ENCODE measurements around the gene C19orf33.

C19orf33 gene

DNA sequence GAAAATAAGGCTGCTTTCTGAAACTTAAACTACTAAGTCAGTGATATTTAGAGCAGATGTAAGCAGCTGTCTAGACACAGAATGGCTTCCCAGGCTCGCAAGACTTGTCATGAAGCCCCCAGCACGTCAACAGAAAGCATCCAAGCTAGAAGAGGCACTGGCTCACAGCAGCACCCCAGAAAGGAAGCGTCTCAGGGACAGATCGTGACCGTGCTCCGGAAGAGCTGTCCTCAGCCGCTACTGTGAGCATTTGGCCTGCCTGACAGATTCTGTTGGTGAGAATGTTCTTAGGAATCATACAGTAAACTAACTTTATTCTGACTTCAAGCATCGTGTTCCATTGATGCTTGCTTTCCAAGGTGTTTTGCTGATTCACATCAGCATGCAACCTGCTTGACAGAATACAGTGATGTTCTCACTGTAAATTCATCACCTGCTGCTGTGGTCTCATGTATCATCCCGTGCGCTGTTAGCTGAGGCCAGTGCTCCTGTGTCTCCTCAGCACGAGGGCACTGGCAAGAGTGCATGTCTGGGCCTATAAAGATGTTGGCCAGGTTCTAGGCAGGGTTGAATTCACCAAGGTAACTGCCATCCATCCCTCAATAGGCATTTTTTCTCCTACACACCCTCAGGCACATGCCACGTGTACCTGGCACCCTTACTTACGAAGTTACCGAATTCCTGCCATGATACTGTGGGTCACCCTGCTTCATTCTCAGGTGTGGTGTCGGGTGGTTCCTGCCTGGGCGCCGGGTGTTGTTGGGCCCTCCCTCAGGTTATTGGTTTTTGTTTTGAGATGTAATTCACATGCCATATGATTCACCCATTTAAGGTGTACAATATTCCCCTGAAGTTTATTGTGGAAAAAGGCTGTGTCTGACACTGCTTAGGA, 23.8 kb upstream of the C19orf33 start:
- no peak for DNase-seq (ENCODE audit: low read depth)
- TF ChIP-seq, protein P1, sequence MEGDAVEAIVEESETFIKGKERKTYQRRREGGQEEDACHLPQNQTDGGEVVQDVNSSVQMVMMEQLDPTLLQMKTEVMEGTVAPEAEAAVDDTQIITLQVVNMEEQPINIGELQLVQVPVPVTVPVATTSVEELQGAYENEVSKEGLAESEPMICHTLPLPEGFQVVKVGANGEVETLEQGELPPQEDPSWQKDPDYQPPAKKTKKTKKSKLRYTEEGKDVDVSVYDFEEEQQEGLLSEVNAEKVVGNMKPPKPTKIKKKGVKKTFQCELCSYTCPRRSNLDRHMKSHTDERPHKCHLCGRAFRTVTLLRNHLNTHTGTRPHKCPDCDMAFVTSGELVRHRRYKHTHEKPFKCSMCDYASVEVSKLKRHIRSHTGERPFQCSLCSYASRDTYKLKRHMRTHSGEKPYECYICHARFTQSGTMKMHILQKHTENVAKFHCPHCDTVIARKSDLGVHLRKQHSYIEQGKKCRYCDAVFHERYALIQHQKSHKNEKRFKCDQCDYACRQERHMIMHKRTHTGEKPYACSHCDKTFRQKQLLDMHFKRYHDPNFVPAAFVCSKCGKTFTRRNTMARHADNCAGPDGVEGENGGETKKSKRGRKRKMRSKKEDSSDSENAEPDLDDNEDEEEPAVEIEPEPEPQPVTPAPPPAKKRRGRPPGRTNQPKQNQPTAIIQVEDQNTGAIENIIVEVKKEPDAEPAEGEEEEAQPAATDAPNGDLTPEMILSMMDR (IDR thresholded peaks at IDR 0.05; ENCODE audit: control insufficient read depth, insufficient read depth, low read depth, low read length, missing control alignments), result no peak

DNA sequence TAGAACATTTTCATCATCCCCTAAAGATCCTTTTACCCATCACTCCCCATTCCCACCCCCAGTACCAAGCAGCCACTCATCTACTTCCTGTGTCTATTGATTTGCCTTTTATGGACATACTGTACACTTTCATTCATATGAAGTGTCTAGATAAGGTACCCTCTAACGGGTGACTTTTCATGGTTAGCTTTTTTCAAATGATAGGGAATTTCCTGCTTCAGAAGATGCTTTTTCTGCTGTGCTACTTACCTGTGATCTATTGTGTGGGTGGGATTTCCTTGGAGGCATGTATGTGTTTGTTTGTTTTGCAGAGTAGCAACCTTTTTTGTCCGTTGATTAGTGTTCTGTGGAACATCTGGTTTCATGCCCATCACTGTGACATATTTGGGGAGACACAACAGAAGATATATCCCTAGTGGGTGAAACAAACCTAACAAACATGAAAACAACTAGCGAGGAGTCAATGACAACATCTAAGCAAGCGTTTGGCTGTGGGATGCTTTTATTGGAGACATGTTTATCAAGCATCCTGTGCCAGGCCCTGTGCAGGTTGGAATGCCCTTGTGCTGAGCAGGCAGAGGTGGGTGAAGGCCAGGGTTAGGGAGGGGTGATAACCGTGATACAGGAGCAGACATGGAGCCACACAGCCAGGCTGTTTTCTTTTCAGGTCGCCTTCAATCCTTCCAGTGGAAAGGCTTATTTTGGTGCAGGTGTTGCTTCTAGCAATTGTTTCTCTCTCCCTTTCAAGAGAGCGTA, 22.1 kb upstream of the C19orf33 start:
- no peak for DNase-seq (ENCODE audit: low read depth)
- TF ChIP-seq, protein P1 (IDR thresholded peaks at IDR 0.05; ENCODE audit: control insufficient read depth, insufficient read depth, low read depth, low read length, missing control alignments), result no peak
- no peak overlapping the region for H3K4me3 ChIP-seq (ENCODE audit: control insufficient read depth, low read depth, low read length)

More for the DNA sequence above, 23.8 kb upstream of the C19orf33 start:
- no peak overlapping the region for H3K4me3 ChIP-seq (ENCODE audit: control insufficient read depth, low read depth, low read length)

DNA sequence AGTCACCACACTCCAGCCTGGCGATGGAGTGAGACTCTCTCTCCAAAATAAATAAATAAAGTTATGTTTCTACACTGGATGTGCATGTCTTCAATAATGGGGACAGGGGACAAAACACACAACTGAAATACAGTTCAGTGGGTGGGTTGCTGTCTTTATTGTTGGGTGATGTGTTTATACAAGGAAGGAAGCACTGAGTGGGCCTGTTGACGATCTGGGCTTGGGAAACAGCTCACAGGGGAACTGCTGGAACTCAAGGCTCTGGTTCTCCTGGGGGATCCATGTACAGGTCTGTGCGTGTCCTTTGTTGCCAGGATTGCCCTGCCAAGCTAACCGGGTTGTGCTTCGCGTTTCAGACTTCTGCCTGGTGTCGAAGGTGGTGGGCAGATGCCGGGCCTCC, 20.8 kb upstream of the C19orf33 start:
- DNase-seq (ENCODE audit: low read depth), result no peak
- TF ChIP-seq, protein P1 (IDR thresholded peaks at IDR 0.05; ENCODE audit: control insufficient read depth, insufficient read depth, low read depth, low read length, missing control alignments), result no peak
- H3K4me3 ChIP-seq (ENCODE audit: control insufficient read depth, low read depth, low read length), result no peak overlapping the region

DNA sequence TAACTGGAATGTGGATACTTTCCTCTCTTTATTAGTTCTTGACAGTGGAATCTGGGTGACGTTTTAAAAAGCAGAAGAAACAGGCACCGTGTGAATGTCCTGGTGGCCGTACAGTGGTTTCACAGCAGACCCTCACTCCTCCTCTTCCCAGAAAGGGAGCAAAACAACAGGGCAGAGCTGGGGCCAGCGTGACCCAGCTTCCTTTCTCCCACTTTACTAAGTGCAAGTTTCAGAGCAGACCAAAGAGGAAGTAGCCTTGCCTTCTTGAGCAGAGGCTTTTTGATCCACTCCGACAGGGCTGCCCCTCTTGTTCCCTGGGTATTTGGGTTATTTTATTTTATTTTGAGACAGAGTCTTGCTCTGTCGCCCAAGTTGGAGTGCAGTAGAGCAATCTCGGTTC, 19.6 kb upstream of the C19orf33 start:
- no peak for DNase-seq (ENCODE audit: low read depth)
- no peak overlapping the region for H3K4me3 ChIP-seq (ENCODE audit: control insufficient read depth, low read depth, low read length)
- TF ChIP-seq, protein P1 (IDR thresholded peaks at IDR 0.05; ENCODE audit: control insufficient read depth, insufficient read depth, low read depth, low read length, missing control alignments), result no peak

DNA sequence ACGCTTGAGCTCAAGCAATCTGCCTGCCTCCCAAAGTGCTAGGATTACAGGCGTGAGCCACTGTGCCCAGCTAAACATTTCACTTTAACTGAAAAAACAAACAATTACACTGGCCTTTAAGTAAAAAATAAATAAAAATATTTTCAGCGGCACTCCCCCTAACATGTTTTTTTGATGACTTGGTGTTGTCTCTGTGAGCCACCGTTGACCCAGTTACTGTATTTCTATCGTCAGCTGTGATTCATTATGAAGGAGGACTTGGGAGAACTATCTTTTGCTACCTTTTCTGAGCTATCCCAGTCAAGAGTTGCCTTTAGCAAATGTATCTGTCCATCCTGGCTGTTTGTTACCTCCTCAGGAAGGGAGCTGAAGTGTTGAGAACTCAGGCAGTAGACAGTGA, 18.5 kb upstream of the C19orf33 start:
- no peak for DNase-seq (ENCODE audit: low read depth)
- no peak overlapping the region for H3K4me3 ChIP-seq (ENCODE audit: control insufficient read depth, low read depth, low read length)
- TF ChIP-seq, protein P1 (IDR thresholded peaks at IDR 0.05; ENCODE audit: control insufficient read depth, insufficient read depth, low read depth, low read length, missing control alignments), result no peak

DNA sequence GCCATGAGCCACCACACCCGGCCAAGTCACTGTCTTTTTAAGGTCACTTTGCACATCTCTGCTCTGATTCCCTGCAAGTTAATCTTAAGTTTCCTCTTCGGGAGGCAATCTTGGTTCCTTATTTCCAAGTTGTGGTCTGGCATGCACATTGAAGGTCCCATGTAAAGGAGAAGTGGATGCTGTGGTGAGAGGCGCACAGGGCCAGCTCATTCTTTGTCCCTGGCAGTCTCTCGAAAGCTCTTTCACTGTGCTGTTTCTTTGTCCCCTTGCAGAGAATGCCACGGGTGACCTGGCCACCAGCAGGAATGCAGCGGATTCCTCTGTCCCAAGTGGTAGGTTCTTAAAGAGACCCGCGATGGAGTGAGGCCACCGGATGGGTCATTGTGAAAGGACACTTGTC, 16.4 kb upstream of the C19orf33 start:
- TF ChIP-seq, protein P1 (IDR thresholded peaks at IDR 0.05; ENCODE audit: control insufficient read depth, insufficient read depth, low read depth, low read length, missing control alignments), result no peak
- DNase-seq (ENCODE audit: low read depth), result no peak
- no peak overlapping the region for H3K4me3 ChIP-seq (ENCODE audit: control insufficient read depth, low read depth, low read length)

Measured in AG09309 (cell line).